ENCODE results near the gene ANO6. TPM values are rescaled to one million over a fixed set of nuclear protein-coding genes. Genes with fewer than 3 reads are reported as not detected.
"Not testable (repeated sequence)": the region's sequence is repeated elsewhere in the genome, so short reads cannot be mapped to it uniquely, and the experiment has no call there.

The ANO6 gene
- total RNA-seq, 1 donor from 2014 or later = 25.2 TPM

DNA sequence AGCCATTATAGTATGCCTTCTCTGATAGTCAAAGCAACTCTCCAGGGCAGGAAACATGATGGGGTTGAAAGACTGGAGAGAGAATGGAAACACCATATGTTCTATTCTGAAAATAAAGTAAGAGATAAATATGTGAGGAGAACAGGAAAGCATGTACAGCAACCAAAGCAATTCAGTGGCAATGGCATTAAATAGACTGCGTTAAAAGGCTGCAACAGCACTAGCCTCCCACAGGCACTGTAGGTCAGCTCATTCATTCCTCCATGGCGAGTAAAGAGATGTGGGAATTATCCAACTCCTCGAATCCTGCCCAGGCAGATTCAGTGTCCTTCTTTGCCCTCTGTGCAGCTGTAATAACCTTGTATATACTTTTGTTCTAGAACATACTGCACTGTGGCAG lies 43.8 kb downstream of the ANO6 start:
- no peak overlapping the region for H3K27ac Mint-ChIP-seq
- no peaks in the 10 kb centered on the region for H3K27me3 Mint-ChIP-seq (ENCODE audit: low read depth)
- peaks cover 24% of the 10 kb centered on the region for H3K4me1 Mint-ChIP-seq (ENCODE audit: low read depth)
- peaks cover 9% of the 10 kb centered on the region for H3K36me3 Mint-ChIP-seq (ENCODE audit: low read depth)
- intact Hi-C loops (cut with micrococcal nuclease) = no loop called here
- no peaks in the 10 kb centered on the region for H3K9me3 Mint-ChIP-seq
- no peak for DNase-seq (ENCODE audit: low spot score)
- H3K4me3 Mint-ChIP-seq (ENCODE audit: low read depth) = no peak overlapping the region

DNA sequence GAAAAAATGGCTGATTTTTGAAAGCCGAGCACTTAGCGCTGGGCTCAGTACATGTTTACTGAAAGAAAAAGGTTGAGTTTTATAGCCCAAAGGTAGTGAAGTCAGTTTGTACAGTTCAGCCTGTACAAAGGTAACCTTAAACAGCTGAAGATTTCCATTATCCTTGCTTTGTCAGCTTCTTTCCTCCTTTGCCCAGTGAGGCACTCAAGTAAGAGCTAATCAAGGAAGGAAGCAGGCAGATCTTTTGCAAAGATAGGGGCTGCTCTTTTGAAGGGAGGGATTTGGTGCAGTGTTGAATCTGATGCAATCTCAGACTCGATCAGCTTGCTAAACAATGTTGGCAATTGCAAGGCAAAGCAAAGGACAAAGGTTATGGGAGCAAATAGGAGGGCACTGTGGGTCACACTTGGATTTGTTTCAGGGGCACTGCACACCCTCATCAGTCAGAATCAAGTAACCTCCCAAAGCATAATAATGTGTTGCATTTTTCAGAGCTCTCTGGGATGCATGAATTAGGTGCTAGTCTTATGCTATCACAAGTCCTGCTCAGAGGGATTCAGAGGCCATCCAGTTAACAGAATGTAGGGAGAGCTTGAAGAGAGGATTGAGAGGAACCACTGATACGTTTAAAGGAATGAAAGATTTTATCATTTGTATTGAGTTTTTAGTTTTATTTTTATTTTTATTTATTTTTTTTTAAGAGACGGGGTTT lies 44.4 kb downstream of the ANO6 start:
- Mint-ChIP-seq H3K36me3 (ENCODE audit: low read depth) (peaks cover 9% of the 10 kb centered on the region), H3K4me1 (ENCODE audit: low read depth) (peaks cover 24% of the 10 kb centered on the region)
- intact Hi-C loops (cut with micrococcal nuclease) = no loop called here

DNA sequence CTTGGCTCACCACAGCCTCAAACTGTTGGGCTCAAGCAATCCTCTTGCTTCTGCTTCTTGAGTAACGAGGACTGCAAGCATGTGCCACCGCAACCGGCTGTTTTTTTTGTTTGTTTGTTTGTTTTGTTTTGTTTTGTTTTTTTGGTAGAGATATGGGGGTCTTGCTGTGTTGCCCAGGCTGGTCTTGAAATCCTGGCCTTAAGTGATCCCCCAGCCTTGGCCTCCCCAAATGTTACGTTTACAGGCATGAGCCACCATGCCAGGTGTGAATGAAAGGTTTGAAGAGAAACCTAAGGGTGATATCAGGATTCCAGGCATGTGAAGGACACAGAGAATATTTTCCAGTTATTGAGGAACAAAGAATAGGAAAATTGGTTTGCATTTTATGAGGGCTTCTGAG lies 45.0 kb downstream of the ANO6 start:
- H3K4me3 Mint-ChIP-seq (ENCODE audit: low read depth) = no peak overlapping the region
- no peaks in the 10 kb centered on the region for H3K27me3 Mint-ChIP-seq (ENCODE audit: low read depth)
- no peak for DNase-seq (ENCODE audit: low spot score)
- intact Hi-C loops (cut with micrococcal nuclease) = no loop called here
- H3K27ac Mint-ChIP-seq = no peak overlapping the region
- H3K9me3 Mint-ChIP-seq = no peaks in the 10 kb centered on the region
- H3K4me1 Mint-ChIP-seq (ENCODE audit: low read depth) = peaks cover 24% of the 10 kb centered on the region
- H3K36me3 Mint-ChIP-seq (ENCODE audit: low read depth) = peaks cover 9% of the 10 kb centered on the region

More for the DNA sequence above, 44.4 kb downstream of the ANO6 start:
- DNase-seq (ENCODE audit: low spot score) = no peak
- Mint-ChIP-seq H3K9me3 (no peaks in the 10 kb centered on the region), H3K27ac (no peak overlapping the region), H3K27me3 (ENCODE audit: low read depth) (no peaks in the 10 kb centered on the region), H3K4me3 (ENCODE audit: low read depth) (no peak overlapping the region)

DNA sequence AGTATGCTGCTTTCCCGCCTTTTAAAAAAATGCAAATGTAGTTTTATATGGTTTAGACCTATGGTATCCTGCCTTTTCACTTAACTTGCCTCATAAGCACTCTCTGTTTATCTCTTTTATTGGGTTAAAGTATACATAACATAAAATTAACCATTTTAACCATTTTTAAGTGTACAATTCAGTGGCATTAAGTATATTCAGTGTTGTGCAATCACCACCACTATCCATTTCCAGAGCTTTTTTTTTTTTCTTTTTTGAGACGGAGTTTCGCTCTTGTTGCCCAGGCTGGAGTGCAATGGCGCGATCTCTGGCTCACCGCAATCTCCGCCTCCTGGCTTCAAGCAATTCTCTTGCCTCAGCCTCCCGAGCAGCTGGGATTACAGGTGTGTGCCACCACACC lies 46.3 kb downstream of the ANO6 start:
- H3K9me3 Mint-ChIP-seq; DNase-seq (ENCODE audit: low spot score); H3K36me3 Mint-ChIP-seq (ENCODE audit: low read depth); H3K4me3 Mint-ChIP-seq (ENCODE audit: low read depth); H3K27me3 Mint-ChIP-seq (ENCODE audit: low read depth); intact Hi-C loops (cut with micrococcal nuclease); H3K27ac Mint-ChIP-seq: not testable (repeated sequence)
- H3K4me1 Mint-ChIP-seq (ENCODE audit: low read depth) = peaks cover 19% of the 10 kb centered on the region

DNA sequence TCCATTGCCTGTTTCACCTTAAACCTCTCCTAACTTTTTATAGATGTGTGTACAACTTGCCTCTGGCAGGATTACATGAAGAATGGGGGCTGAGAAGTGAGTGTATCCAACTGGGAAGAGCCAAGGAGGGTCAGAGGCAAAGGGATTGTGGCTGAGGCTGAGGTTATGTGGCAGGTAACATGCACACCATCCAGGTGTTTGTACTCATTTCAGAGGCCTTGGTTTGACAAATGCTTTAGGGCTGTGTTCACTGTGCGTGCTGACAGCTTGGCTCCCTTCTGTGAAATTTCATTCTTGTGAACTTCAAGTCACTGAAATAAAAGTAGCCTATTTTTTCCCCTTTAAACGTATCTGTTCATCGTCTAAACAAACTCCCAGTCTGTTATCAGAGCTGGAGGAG lies 47.7 kb downstream of the ANO6 start:
- no peak overlapping the region for H3K27ac Mint-ChIP-seq
- H3K27me3 Mint-ChIP-seq (ENCODE audit: low read depth) = no peaks in the 10 kb centered on the region
- peaks cover 9% of the 10 kb centered on the region for H3K36me3 Mint-ChIP-seq (ENCODE audit: low read depth)
- H3K4me1 Mint-ChIP-seq (ENCODE audit: low read depth) = peaks cover 15% of the 10 kb centered on the region
- H3K4me3 Mint-ChIP-seq (ENCODE audit: low read depth) = no peak overlapping the region
- no peak for DNase-seq (ENCODE audit: low spot score)
- intact Hi-C loops (cut with micrococcal nuclease) = no loop called here
- no peaks in the 10 kb centered on the region for H3K9me3 Mint-ChIP-seq

DNA sequence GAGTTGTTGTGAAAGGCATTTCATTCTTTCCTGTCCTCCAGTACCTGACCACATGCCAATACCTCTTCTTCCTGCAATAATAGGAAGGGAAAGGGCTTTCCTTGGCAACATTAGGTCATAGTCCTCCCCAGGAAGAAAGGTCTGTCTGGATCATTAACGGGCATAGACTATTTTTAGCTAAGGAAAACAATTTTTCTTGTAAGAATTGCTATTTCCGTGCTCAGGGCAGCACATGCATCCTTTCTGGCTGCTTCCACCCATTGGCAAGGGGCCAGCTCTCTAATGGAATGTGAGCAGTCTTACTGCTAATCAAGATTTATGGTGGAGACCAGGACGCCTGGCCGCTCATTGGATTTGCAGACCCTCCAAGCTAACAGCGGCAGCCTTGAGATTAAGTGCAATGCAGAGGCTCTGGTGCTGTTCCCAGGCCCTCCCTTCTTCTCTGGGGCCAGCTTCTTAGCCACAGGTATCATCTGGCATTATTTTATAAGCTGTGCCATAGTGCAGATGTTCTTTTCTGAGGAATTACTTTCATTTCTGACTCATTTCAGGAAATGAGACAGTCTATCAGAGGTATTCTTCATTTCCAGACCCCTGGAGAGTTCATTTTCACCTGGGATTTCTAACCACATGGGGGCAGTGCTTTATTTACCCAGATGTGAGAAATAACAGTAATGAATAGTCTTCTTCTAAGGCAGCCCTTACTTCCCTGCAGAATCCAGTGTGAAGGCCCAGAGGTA lies 52.9 kb downstream of the ANO6 start:
- Mint-ChIP-seq H3K36me3 (ENCODE audit: low read depth) (peaks cover 4% of the 10 kb centered on the region), H3K4me3 (ENCODE audit: low read depth) (no peak overlapping the region), H3K27ac (no peak overlapping the region), H3K4me1 (ENCODE audit: low read depth) (peaks cover 9% of the 10 kb centered on the region), H3K27me3 (ENCODE audit: low read depth) (no peaks in the 10 kb centered on the region), H3K9me3 (no peaks in the 10 kb centered on the region)
- DNase-seq (ENCODE audit: low spot score) = no peak
- intact Hi-C loops (cut with micrococcal nuclease) = no loop called here

DNA sequence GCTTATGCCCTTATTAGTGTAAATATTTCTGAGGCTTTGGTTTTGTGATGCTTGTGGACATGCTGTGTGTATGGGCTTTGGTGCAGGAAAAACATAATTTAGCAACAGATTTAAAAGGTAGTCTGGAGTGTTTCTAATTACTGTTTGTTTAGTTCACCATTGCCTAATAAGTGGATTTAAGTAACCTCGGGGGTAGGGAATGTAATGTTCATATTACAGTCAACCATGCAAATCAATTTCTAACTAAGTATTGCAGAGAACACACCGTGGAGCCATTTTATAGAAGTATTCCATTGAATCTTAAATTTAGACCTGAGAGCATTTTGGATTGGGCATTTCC lies 53.5 kb downstream of the ANO6 start:
- no peak overlapping the region for H3K27ac Mint-ChIP-seq

DNA sequence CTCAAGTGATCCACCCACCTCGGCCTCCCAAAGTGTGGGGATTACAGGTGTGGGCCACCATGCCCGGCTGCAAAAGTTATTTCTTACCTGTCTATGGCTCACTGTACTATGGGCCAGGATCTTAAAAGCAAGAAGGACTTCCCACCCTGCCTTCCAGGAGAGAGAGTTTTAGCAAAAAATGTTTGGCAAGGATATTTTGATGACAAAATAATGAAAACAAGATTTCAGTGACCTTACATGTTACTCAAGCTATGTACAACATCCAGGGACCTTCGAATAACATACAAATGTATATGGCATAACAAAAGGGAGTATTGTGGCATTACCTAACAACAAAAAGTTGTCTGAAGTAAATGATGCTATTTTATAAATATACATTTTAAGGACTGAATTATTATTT lies 55.1 kb downstream of the ANO6 start:
- Mint-ChIP-seq H3K36me3 (ENCODE audit: low read depth) (no peaks in the 10 kb centered on the region), H3K4me3 (ENCODE audit: low read depth) (no peak overlapping the region), H3K9me3 (no peaks in the 10 kb centered on the region), H3K27ac (no peak overlapping the region), H3K4me1 (ENCODE audit: low read depth) (peaks cover 6% of the 10 kb centered on the region), H3K27me3 (ENCODE audit: low read depth) (no peaks in the 10 kb centered on the region)
- intact Hi-C loops (cut with micrococcal nuclease) = no loop called here
- no peak for DNase-seq (ENCODE audit: low spot score)

More for the DNA sequence above, 53.5 kb downstream of the ANO6 start:
- peaks cover 6% of the 10 kb centered on the region for H3K4me1 Mint-ChIP-seq (ENCODE audit: low read depth)
- no peaks in the 10 kb centered on the region for H3K27me3 Mint-ChIP-seq (ENCODE audit: low read depth)
- DNase-seq (ENCODE audit: low spot score) = no peak
- H3K4me3 Mint-ChIP-seq (ENCODE audit: low read depth) = no peak overlapping the region
- intact Hi-C loops (cut with micrococcal nuclease) = no loop called here
- H3K9me3 Mint-ChIP-seq = no peaks in the 10 kb centered on the region
- no peaks in the 10 kb centered on the region for H3K36me3 Mint-ChIP-seq (ENCODE audit: low read depth)

DNA sequence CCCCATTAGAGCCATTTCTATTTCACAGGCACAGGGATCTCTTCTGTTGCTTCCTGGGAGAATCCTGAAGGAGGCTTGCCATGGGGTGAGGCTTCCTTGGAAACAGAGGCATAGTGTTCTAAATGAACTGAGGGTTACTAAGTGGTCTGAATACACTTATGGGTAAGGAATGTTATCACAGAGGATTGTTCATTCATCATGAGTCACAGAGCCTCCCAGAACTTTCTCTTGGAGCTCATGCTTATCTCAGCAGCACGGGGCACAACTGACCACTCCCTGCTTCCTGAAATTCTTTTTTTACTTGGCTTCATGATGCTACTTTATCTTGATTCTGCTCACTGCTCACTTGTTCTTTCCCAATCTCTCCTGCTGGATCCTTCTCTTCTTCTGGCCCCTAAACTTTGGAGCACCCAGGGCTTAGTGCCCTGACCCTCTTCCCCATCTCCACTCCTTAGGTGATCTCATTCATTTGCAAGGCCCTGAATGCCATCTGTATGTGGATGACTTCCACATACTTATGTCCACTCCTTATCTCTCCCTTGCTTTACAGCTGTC lies 57.9 kb downstream of the ANO6 start:
- no peak overlapping the region for H3K27ac Mint-ChIP-seq
- no peak for DNase-seq (ENCODE audit: low spot score)
- intact Hi-C loops (cut with micrococcal nuclease) = no loop called here
- no peak overlapping the region for H3K4me3 Mint-ChIP-seq (ENCODE audit: low read depth)
- H3K4me1 Mint-ChIP-seq (ENCODE audit: low read depth) = peaks cover 3% of the 10 kb centered on the region
- no peaks in the 10 kb centered on the region for H3K36me3 Mint-ChIP-seq (ENCODE audit: low read depth)
- H3K27me3 Mint-ChIP-seq (ENCODE audit: low read depth) = no peaks in the 10 kb centered on the region
- no peaks in the 10 kb centered on the region for H3K9me3 Mint-ChIP-seq

DNA sequence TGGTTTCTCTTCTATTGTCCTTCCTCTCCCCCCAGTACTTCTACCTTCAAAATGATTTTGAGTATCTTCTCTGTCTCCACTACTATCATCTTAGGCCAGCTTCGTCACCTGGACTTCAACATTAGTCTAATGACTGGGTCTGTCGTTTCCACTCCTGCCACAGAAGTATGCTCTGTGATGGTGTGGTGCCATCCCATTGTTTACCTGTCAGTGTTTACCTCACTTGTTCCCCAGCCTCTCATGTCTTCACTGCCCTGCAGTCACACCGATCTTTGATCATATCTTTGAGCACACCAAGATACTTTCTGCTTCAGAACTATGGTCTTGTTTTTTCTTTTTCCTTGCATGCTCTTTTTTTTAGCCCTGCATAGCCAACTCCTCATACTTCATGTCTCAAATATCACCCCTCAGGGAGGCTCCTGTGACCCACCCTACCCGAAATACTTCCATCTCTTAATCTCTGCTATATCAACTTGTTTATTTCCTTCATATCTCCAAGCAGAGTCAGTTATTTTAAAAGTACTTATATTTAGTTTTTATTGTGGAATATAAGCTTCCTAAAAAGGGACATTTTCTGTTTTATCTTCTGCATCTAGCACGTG lies 60.4 kb downstream of the ANO6 start:
- DNase-seq (ENCODE audit: low spot score) = no peak
- H3K4me1 Mint-ChIP-seq (ENCODE audit: low read depth) = no peaks in the 10 kb centered on the region
- peaks cover 7% of the 10 kb centered on the region for H3K36me3 Mint-ChIP-seq (ENCODE audit: low read depth)
- H3K27me3 Mint-ChIP-seq (ENCODE audit: low read depth) = no peaks in the 10 kb centered on the region
- no peaks in the 10 kb centered on the region for H3K9me3 Mint-ChIP-seq
- H3K27ac Mint-ChIP-seq = no peak overlapping the region
- no peak overlapping the region for H3K4me3 Mint-ChIP-seq (ENCODE audit: low read depth)
- intact Hi-C loops (cut with micrococcal nuclease) = no loop called here

DNA sequence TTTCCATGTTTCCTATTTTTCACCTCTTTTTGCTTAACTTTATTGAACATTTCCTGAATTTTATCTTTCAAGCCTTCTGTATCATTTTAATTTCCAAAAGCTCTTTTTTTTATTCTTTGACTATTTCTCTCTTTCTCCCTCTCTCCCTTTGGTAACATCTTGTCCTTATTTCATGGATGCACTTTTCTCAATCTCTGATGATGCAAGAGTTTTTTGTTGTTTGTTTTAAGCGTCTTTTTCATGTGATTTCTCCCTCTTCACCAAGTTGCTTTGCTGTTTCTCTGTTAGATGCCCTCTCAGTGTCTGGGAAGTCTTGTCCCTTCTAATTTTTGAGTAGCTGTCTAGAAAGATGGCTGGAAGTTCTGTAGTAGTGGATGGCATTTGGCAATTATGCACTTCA lies 62.6 kb downstream of the ANO6 start:
- no peaks in the 10 kb centered on the region for H3K4me1 Mint-ChIP-seq (ENCODE audit: low read depth)
- peaks cover 19% of the 10 kb centered on the region for H3K36me3 Mint-ChIP-seq (ENCODE audit: low read depth)
- no peaks in the 10 kb centered on the region for H3K9me3 Mint-ChIP-seq
- H3K27me3 Mint-ChIP-seq (ENCODE audit: low read depth) = no peaks in the 10 kb centered on the region
- intact Hi-C loops (cut with micrococcal nuclease) = no loop called here
- H3K4me3 Mint-ChIP-seq (ENCODE audit: low read depth) = no peak overlapping the region
- H3K27ac Mint-ChIP-seq = no peak overlapping the region
- DNase-seq (ENCODE audit: low spot score) = no peak

DNA sequence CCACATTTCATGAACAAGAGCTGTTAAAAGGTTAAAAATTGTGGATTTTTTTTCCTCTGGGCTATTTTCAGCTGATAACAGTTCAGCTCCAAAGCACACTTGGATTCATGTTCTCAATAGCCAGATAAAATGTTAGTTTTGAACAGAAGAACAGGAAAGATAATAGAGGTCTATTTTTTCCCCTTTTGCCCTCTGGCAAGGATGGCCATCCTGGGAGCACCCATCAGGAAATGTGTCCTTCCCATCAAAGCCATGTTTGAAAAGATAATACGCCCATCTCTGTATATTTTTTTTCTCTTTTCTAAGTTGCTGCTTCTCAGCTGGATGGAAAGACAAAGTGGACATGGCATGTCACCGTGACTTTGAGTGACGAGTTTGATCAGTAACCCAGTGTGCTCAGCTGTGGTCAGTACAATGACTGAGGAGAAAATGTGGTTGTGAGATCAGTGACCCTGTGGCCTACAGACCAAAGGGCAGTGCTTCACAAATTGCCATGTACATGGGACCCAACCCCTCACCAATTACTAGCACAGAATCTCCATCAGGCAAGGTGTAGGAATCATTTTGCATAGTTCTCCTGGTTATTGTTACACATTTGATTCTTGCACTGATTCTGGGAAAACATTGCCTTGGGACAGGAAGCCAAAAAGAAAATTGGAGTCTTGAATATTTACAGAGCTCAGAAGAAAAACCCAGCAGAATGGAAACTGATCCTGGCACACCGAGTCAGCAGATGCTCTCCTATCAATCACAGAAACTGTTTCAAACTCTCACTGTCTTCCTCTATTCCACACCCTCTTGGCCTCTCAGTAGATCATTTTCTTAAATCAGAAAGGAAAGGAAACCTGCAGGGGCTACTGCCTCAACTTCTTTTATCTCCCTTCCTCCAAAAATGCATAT lies 64.3 kb downstream of the ANO6 start:
- Mint-ChIP-seq H3K4me3 (ENCODE audit: low read depth) (no peak overlapping the region), H3K36me3 (ENCODE audit: low read depth) (peaks cover 19% of the 10 kb centered on the region), H3K27ac (no peak overlapping the region), H3K4me1 (ENCODE audit: low read depth) (no peaks in the 10 kb centered on the region), H3K27me3 (ENCODE audit: low read depth) (no peaks in the 10 kb centered on the region), H3K9me3 (no peaks in the 10 kb centered on the region)
- DNase-seq (ENCODE audit: low spot score) = no peak
- intact Hi-C loops (cut with micrococcal nuclease) = no loop called here
